Measurements from ENCODE around the gene MYH4.

MYH4 gene

GRCh38 chr17:10474536-10474935 is 5.2 kb upstream of the MYH4 start:
- Histone ChIP-seq H3K79me2 (ENCODE audit: control insufficient read depth, low read length) (no peaks in the 10 kb centered on the region), H4K20me1 (ENCODE audit: control insufficient read depth, insufficient read depth, low read depth, low read length) (no peaks in the 10 kb centered on the region), H3K27ac (ENCODE audit: low read depth, low read length) (no peak overlapping the region), H3K4me1 (ENCODE audit: control insufficient read depth, low read length) (no peaks in the 10 kb centered on the region), H3K4me2 (ENCODE audit: low read length) (no peak overlapping the region), H3F3A (ENCODE audit: control insufficient read depth, insufficient read depth) (no peaks in the 10 kb centered on the region), H3K9me2 (replicated peaks; ENCODE audit: control insufficient read depth, low read length) (no peaks in the 10 kb centered on the region), H3K27me3 (ENCODE audit: control insufficient read depth, low read length) (no peaks in the 10 kb centered on the region), H3K9me3 (ENCODE audit: control insufficient read depth, insufficient read depth, low read length) (no peaks in the 10 kb centered on the region), H3K36me3 (ENCODE audit: control insufficient read depth, low read length) (no peaks in the 10 kb centered on the region), H3K4me3 (ENCODE audit: low read length) (no peak overlapping the region)
- TF ChIP-seq EZH2phosphoT487 (IDR thresholded peaks at IDR 0.05; ENCODE audit: borderline replicate concordance, low read length): no peak
- TF ChIP-seq, protein P1, sequence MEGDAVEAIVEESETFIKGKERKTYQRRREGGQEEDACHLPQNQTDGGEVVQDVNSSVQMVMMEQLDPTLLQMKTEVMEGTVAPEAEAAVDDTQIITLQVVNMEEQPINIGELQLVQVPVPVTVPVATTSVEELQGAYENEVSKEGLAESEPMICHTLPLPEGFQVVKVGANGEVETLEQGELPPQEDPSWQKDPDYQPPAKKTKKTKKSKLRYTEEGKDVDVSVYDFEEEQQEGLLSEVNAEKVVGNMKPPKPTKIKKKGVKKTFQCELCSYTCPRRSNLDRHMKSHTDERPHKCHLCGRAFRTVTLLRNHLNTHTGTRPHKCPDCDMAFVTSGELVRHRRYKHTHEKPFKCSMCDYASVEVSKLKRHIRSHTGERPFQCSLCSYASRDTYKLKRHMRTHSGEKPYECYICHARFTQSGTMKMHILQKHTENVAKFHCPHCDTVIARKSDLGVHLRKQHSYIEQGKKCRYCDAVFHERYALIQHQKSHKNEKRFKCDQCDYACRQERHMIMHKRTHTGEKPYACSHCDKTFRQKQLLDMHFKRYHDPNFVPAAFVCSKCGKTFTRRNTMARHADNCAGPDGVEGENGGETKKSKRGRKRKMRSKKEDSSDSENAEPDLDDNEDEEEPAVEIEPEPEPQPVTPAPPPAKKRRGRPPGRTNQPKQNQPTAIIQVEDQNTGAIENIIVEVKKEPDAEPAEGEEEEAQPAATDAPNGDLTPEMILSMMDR (IDR thresholded peaks at IDR 0.05; ENCODE audit: low read depth, low read length, poor library complexity, severe bottlenecking): no peak

GRCh38 chr17:10471858-10472257 is 2.5 kb upstream of the MYH4 start:
- TF ChIP-seq, protein P1 (IDR thresholded peaks at IDR 0.05; ENCODE audit: low read depth, low read length, poor library complexity, severe bottlenecking): no peak
- no peak for TF ChIP-seq EZH2phosphoT487 (IDR thresholded peaks at IDR 0.05; ENCODE audit: borderline replicate concordance, low read length)
- Histone ChIP-seq H3K4me3 (ENCODE audit: low read length) (no peak overlapping the region), H3K27me3 (ENCODE audit: control insufficient read depth, low read length) (no peaks in the 10 kb centered on the region), H3K4me2 (ENCODE audit: low read length) (no peak overlapping the region), H3F3A (ENCODE audit: control insufficient read depth, insufficient read depth) (no peaks in the 10 kb centered on the region), H4K20me1 (ENCODE audit: control insufficient read depth, insufficient read depth, low read depth, low read length) (no peaks in the 10 kb centered on the region), H3K36me3 (ENCODE audit: control insufficient read depth, low read length) (no peaks in the 10 kb centered on the region), H3K27ac (ENCODE audit: low read depth, low read length) (no peak overlapping the region), H3K9me2 (replicated peaks; ENCODE audit: control insufficient read depth, low read length) (no peaks in the 10 kb centered on the region), H3K4me1 (ENCODE audit: control insufficient read depth, low read length) (no peaks in the 10 kb centered on the region), H3K9me3 (ENCODE audit: control insufficient read depth, insufficient read depth, low read length) (no peaks in the 10 kb centered on the region), H3K79me2 (ENCODE audit: control insufficient read depth, low read length) (no peaks in the 10 kb centered on the region)

DNA sequence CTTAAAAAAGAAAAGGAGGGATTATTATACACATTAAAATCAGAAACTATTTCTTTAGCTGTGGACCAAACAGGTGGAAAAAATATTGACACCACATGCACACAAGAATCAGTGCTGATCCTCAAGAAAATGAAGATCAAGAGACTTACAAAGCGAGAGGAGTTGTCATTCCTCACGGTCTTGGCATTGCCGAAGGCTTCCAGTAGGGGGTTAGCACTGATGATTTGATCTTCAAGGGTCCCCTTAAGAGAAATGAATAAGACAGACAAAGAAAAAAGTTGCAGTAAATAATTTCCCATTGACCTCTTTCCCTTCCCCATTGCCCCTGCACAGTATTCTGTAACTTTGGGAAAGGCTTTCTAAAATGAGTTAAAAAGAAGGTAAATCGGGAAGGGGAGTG is 6.0 kb downstream of the MYH4 start:
- no peaks in the 10 kb centered on the region for H3K9me2 ChIP-seq (replicated peaks; ENCODE audit: control insufficient read depth, low read length)
- H3K9me3 ChIP-seq (ENCODE audit: control insufficient read depth, insufficient read depth, low read length): no peaks in the 10 kb centered on the region
- H3F3A ChIP-seq (ENCODE audit: control insufficient read depth, insufficient read depth): no peaks in the 10 kb centered on the region
- TF ChIP-seq, protein P1 (IDR thresholded peaks at IDR 0.05; ENCODE audit: low read depth, low read length, poor library complexity, severe bottlenecking): no peak
- TF ChIP-seq EZH2phosphoT487 (IDR thresholded peaks at IDR 0.05; ENCODE audit: borderline replicate concordance, low read length): no peak
- H3K36me3 ChIP-seq (ENCODE audit: control insufficient read depth, low read length): no peaks in the 10 kb centered on the region
- H3K79me2 ChIP-seq (ENCODE audit: control insufficient read depth, low read length): no peaks in the 10 kb centered on the region
- no peak overlapping the region for H3K27ac ChIP-seq (ENCODE audit: low read depth, low read length)
- H3K4me3 ChIP-seq (ENCODE audit: low read length): no peak overlapping the region
- H3K4me2 ChIP-seq (ENCODE audit: low read length): no peak overlapping the region
- no peaks in the 10 kb centered on the region for H3K27me3 ChIP-seq (ENCODE audit: control insufficient read depth, low read length)
- no peaks in the 10 kb centered on the region for H3K4me1 ChIP-seq (ENCODE audit: control insufficient read depth, low read length)
- no peaks in the 10 kb centered on the region for H4K20me1 ChIP-seq (ENCODE audit: control insufficient read depth, insufficient read depth, low read depth, low read length)

- H4K20me1 ChIP-seq (ENCODE audit: control insufficient read depth, insufficient read depth, low read depth, low read length): no peaks in the 10 kb centered on the region
- H3K79me2 ChIP-seq (ENCODE audit: control insufficient read depth, low read length): no peaks in the 10 kb centered on the region
Measured at GRCh38 chr17:10460062-10460461, 9.3 kb downstream of the MYH4 start.

More at GRCh38 chr17:10460062-10460461, 9.3 kb downstream of the MYH4 start:
- Histone ChIP-seq H3K9me3 (ENCODE audit: control insufficient read depth, insufficient read depth, low read length) (no peaks in the 10 kb centered on the region), H3K36me3 (ENCODE audit: control insufficient read depth, low read length) (no peaks in the 10 kb centered on the region), H3K4me1 (ENCODE audit: control insufficient read depth, low read length) (no peaks in the 10 kb centered on the region), H3F3A (ENCODE audit: control insufficient read depth, insufficient read depth) (no peaks in the 10 kb centered on the region), H3K27ac (ENCODE audit: low read depth, low read length) (no peak overlapping the region), H3K4me3 (ENCODE audit: low read length) (no peak overlapping the region), H3K4me2 (ENCODE audit: low read length) (no peak overlapping the region), H3K27me3 (ENCODE audit: control insufficient read depth, low read length) (no peaks in the 10 kb centered on the region), H3K9me2 (replicated peaks; ENCODE audit: control insufficient read depth, low read length) (no peaks in the 10 kb centered on the region)
- TF ChIP-seq EZH2phosphoT487 (IDR thresholded peaks at IDR 0.05; ENCODE audit: borderline replicate concordance, low read length): no peak
- TF ChIP-seq, protein P1 (IDR thresholded peaks at IDR 0.05; ENCODE audit: low read depth, low read length, poor library complexity, severe bottlenecking): no peak

All from DOHH2 (cell line).